NB4 (cell line): ENCODE data around the gene SPDYE5.
"Not testable (repeated sequence)": the region's sequence is repeated elsewhere in the genome, so short reads cannot be mapped to it uniquely, and the experiment has no call there.

Experiments used
- POLR2A ChIP-seq: IDR thresholded peaks from 2 replicates; pipeline ENCODE4 v1.6.1; 2011; ENCODE audit warnings: mild to moderate bottlenecking; ENCODE audit not compliant: insufficient read length; ENCODE audit errors: extremely low read depth
- TF ChIP-seq, protein P1 (sequence below): IDR thresholded peaks from one replicate; pipeline ENCODE4 v1.5.1; 2012; ENCODE audit warnings: low read depth, low read length

DNA sequence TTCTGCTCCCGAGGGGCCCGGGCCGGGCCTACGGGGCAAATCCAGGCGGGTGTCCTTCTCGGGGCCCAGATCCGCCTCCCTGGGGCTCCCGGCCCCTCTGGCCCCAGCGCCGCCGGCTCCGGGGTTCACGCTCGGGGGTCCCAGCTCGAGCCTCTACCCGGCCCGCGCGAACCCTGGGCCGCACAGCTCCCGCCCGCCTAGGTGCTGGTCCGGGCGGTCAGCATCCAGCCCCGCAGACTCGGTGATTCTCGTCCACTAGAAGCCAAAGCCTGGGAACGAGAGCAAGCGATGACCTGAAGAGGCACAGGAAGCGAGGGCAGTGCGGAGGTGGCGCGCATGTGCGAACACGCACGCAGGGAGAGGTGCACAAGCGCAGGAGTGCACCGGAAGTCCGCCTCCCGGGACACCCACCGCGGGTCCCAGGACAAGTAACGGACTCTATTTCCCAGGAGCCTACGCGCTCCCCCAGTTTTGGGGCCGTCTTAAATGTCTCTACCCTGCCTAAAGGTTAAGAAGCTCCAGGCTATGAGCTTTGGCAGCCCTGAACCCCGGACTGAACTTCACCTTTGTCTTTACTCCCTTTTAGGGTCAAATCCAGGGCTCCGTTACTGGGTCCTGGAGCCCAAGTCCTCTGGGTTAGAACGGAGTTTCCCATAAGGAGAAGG is 6.0 kb upstream of the SPDYE5 start, which contains the start of gene POM121C:
- TF ChIP-seq, protein P1, sequence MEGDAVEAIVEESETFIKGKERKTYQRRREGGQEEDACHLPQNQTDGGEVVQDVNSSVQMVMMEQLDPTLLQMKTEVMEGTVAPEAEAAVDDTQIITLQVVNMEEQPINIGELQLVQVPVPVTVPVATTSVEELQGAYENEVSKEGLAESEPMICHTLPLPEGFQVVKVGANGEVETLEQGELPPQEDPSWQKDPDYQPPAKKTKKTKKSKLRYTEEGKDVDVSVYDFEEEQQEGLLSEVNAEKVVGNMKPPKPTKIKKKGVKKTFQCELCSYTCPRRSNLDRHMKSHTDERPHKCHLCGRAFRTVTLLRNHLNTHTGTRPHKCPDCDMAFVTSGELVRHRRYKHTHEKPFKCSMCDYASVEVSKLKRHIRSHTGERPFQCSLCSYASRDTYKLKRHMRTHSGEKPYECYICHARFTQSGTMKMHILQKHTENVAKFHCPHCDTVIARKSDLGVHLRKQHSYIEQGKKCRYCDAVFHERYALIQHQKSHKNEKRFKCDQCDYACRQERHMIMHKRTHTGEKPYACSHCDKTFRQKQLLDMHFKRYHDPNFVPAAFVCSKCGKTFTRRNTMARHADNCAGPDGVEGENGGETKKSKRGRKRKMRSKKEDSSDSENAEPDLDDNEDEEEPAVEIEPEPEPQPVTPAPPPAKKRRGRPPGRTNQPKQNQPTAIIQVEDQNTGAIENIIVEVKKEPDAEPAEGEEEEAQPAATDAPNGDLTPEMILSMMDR: not testable (repeated sequence)
- peak; percentile 53 for TF ChIP-seq POLR2A
